H4 (cell line): ENCODE results near the gene NPAS3. TPM values are rescaled to one million over a fixed set of nuclear protein-coding genes. Genes with fewer than 3 reads are reported as not detected.

Experiments
- DNase-seq: peaks from one replicate; pipeline ENCODE4 v3.0.0-alpha.2; 2015; ENCODE audit warnings: low spot score
- total RNA-seq: library from RNA; depleted of rRNA; stranded (reverse); fragments of >200 nt; shearing (Covaris generic); gene quantifications from 2 replicates; pipeline ENCODE4 v1.2.3, GENCODE V29; 2014

Gene NPAS3
- total RNA-seq, 1 experiment from 2014 or later: 2.6 TPM

GRCh38 chr14:33755358-33755757 is 816.7 kb downstream of the NPAS3 start:
- no peak for DNase-seq

- DNase-seq: no peak
Measured at GRCh38 chr14:33756833-33757232, 818.2 kb downstream of the NPAS3 start.

- DNase-seq: no peak
Measured at GRCh38 chr14:33758547-33758946, 819.9 kb downstream of the NPAS3 start.

- DNase-seq: no peak
Measured at GRCh38 chr14:33762161-33762851, 823.6 kb downstream of the NPAS3 start.

GRCh38 chr14:33764876-33765650 is 826.4 kb downstream of the NPAS3 start:
- peak; percentile 8 for DNase-seq

GRCh38 chr14:33767586-33768457 is 829.1 kb downstream of the NPAS3 start:
- no peak for DNase-seq

GRCh38 chr14:33768458-33768830 is 829.8 kb downstream of the NPAS3 start:
- no peak for DNase-seq

GRCh38 chr14:33773205-33774030 is 834.7 kb downstream of the NPAS3 start:
- no peak for DNase-seq

- DNase-seq: no peak
Measured at GRCh38 chr14:33774161-33774560, 835.5 kb downstream of the NPAS3 start.

- no peak for DNase-seq
Measured at GRCh38 chr14:33774723-33775470, 836.2 kb downstream of the NPAS3 start.

GRCh38 chr14:33776871-33777270 is 838.2 kb downstream of the NPAS3 start:
- no peak for DNase-seq

GRCh38 chr14:33777681-33778080 is 839.0 kb downstream of the NPAS3 start:
- DNase-seq: peak; percentile 40

- DNase-seq: no peak
Measured at GRCh38 chr14:33780035-33780434, 841.4 kb downstream of the NPAS3 start.

- peak; percentile 52 for DNase-seq
Measured at GRCh38 chr14:33781236-33781635, 842.6 kb downstream of the NPAS3 start.

GRCh38 chr14:33782923-33783322 is 844.2 kb downstream of the NPAS3 start:
- no peak for DNase-seq

GRCh38 chr14:33786091-33786825 is 847.6 kb downstream of the NPAS3 start:
- no peak for DNase-seq

GRCh38 chr14:33788161-33788560 is 849.5 kb downstream of the NPAS3 start:
- DNase-seq: no peak

- DNase-seq: no peak
Measured at GRCh38 chr14:33790996-33791395, 852.3 kb downstream of the NPAS3 start.

- no peak for DNase-seq
Measured at GRCh38 chr14:33792009-33792719, 853.5 kb downstream of the NPAS3 start.
